ENCODE data around the gene TRIM66. TPM values are rescaled to one million over a fixed set of nuclear protein-coding genes. Genes with fewer than 3 reads are reported as not detected.

TRIM66 gene
- total and polyA plus RNA-seq, 9 of the 15 experiments (the other 6 are each of a cell fraction or from before 2014, with no cell fraction given), result 1.1 to 7.3 (median 4.9) TPM

GRCh38 chr11:8701891-8702597 is 19.6 kb upstream of the TRIM66 start:
- no peaks in the 10 kb centered on the region; the same call in 1 of the 2 replicates for H4K20me1 ChIP-seq (replicated peaks; ENCODE audit: control insufficient read depth, insufficient read depth, low read length)
- WGBS (ENCODE audit: insufficient coverage, low coverage, missing lambda C conversion rate), result 24% methylated on average over 7 of the region's 10 CpGs
- H3K9me3 ChIP-seq (replicated peaks; ENCODE audit: control insufficient read depth, insufficient read depth, low read depth, low read length), result no peaks in the 10 kb centered on the region
- intact Hi-C loops (cut with micrococcal nuclease), result no loop called here
- DNase-seq (ENCODE audit: extremely low read depth in 1 of 4, low spot score in 3 of 4) (no peak), ATAC-seq (peak; percentile 12), FAIRE-seq (no peak)
- no peaks in the 10 kb centered on the region for H3K36me3 ChIP-seq (ENCODE audit: control insufficient read depth, insufficient read depth, low read length)
- H3K4me1 ChIP-seq (replicated peaks in 1 of 2; ENCODE audit: control insufficient read depth in 2 of 2, insufficient read depth in 2 of 2, low read length in 2 of 2), result peaks cover 10 to 27% of the 10 kb centered on the region in 2 experiments
- no peak overlapping the region for H3K4me3 ChIP-seq
- CTCF ChIA-PET (ENCODE audit: low intra/inter-chr PET ratio), result no interaction called here
- peak overlapping the region in 1 of 2 experiments; percentile 75; a peak in 2 of 4 replicates for H3K9ac ChIP-seq (ENCODE audit: insufficient read depth in 1 of 2, low read depth in 2 of 2, low read length in 2 of 2)
- no peaks in the 10 kb centered on the region for H3K79me2 ChIP-seq (ENCODE audit: control insufficient read depth, insufficient read depth, low read length)
- POLR2A ChIA-PET, result interaction anchor here (1.0 to 3.5 kb wide), 5 partner anchors 9 to 258 kb away, joined by 3 to 30 read pairs (median 4); no protein-coding TSS in a partner anchor
- H2AFZ ChIP-seq (ENCODE audit: low read depth, low read length), result peak overlapping the region; percentile 98; the same call in 1 of the 2 replicates
- in situ Hi-C loops (cut with MboI), result no loop called here
- 0 out of 2 replicates have a peak overlapping the region, but pooled peaks have one; percentile 74 for H3K4me2 ChIP-seq (ENCODE audit: insufficient read depth, low read length)
- H3K9me1 ChIP-seq (ENCODE audit: control insufficient read depth, insufficient read depth, low read length), result no peaks in the 10 kb centered on the region
- no peak overlapping the region; the same call in 2 of the 3 replicates for H3K27ac ChIP-seq (ENCODE audit: extremely low read depth, low read depth, low read length)
- no TSS peak for BruUV-seq (replicated peaks)
- peaks cover 4 to 16% of the 10 kb centered on the region in 2 experiments; a peak in 4 of 5 replicates for H3K27me3 ChIP-seq (ENCODE audit: control insufficient read depth in 2 of 2, insufficient read depth in 2 of 2, low read length in 2 of 2)
- no peak for TF ChIP-seq ZNF717 (CRISPR knock-in tag; IDR thresholded peaks at IDR 0.05)
- TF ChIP-seq NFIX (CRISPR knock-in tag; IDR thresholded peaks at IDR 0.05; ENCODE audit: low read depth), result no peak
- peak; percentile 74; the same call in 1 of the 2 replicates for TF ChIP-seq ZNF134 (CRISPR knock-in tag; conservative IDR thresholded peaks at IDR 0.05)
- peak; percentile 27; the same call in 1 of the 2 replicates for TF ChIP-seq CBFA2T3 (IDR thresholded peaks at IDR 0.05)

GRCh38 chr11:8699903-8700302 is 17.4 kb upstream of the TRIM66 start:
- Histone ChIP-seq H4K20me1 (replicated peaks; ENCODE audit: control insufficient read depth, insufficient read depth, low read length) (no peaks in the 10 kb centered on the region; the same call in 1 of the 2 replicates), H3K27me3 (ENCODE audit: control insufficient read depth in 2 of 2, insufficient read depth in 2 of 2, low read length in 2 of 2) (peaks cover 0 to 10% of the 10 kb centered on the region in 2 experiments; a peak in 2 of 5 replicates), H3K36me3 (ENCODE audit: control insufficient read depth, insufficient read depth, low read length) (peaks cover 8% of the 10 kb centered on the region; the same call in 2 of the 3 replicates), H3K27ac (ENCODE audit: extremely low read depth, low read depth, low read length) (no peak overlapping the region; the same call in 2 of the 3 replicates), H3K9ac (ENCODE audit: insufficient read depth in 1 of 2, low read depth in 2 of 2, low read length in 2 of 2) (no peak overlapping the region), H2AFZ (ENCODE audit: low read depth, low read length) (peak overlapping the region; percentile 28; the same call in 1 of the 2 replicates), H3K79me2 (ENCODE audit: control insufficient read depth, insufficient read depth, low read length) (no peaks in the 10 kb centered on the region), H3K9me1 (ENCODE audit: control insufficient read depth, insufficient read depth, low read length) (no peaks in the 10 kb centered on the region), H3K4me2 (ENCODE audit: insufficient read depth, low read length) (no peak overlapping the region), H3K4me3 (no peak overlapping the region), H3K4me1 (replicated peaks in 1 of 2; ENCODE audit: control insufficient read depth in 2 of 2, insufficient read depth in 2 of 2, low read length in 2 of 2) (peaks cover 10 to 27% of the 10 kb centered on the region in 2 experiments), H3K9me3 (replicated peaks; ENCODE audit: control insufficient read depth, insufficient read depth, low read depth, low read length) (no peaks in the 10 kb centered on the region)
- CTCF ChIA-PET (ENCODE audit: low intra/inter-chr PET ratio), result no interaction called here
- ATAC-seq, result no peak
- no peak for FAIRE-seq
- no TSS peak for BruUV-seq (replicated peaks)
- POLR2A ChIA-PET, result interaction anchor here (0.6 to 3.5 kb wide), 4 partner anchors 9 to 17 kb away, joined by 3 to 30 read pairs (median 3); no protein-coding TSS in a partner anchor
- TF ChIP-seq, protein P1, sequence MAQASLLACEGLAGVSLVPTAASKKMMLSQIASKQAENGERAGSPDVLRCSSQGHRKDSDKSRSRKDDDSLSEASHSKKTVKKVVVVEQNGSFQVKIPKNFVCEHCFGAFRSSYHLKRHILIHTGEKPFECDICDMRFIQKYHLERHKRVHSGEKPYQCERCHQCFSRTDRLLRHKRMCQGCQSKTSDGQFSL (CRISPR knock-in tag; IDR thresholded peaks at IDR 0.05), result peak; percentile 72
- TF ChIP-seq, protein P1 (tag; IDR thresholded peaks at IDR 0.05), result no peak
- TF ChIP-seq ZNF766 (CRISPR knock-in tag; conservative IDR thresholded peaks at IDR 0.05) (0 out of 2 replicates have a peak, but pooled peaks have one; percentile 28), XRCC4 (IDR thresholded peaks at IDR 0.05; ENCODE audit: extremely low read depth, insufficient read depth, insufficient read length) (no peak)
- in situ Hi-C loops (cut with MboI) (no loop called here), intact Hi-C loops (cut with micrococcal nuclease) (no loop called here)
- DNase-seq (ENCODE audit: extremely low read depth in 1 of 4, low spot score in 3 of 4), result no peak
- 47% methylated on average over 3 of the region's 3 CpGs for WGBS (ENCODE audit: insufficient coverage, low coverage, missing lambda C conversion rate)

Data from K562 (cell line).